ENCODE results near the gene DACT3.

DACT3 gene

GRCh38 chr19:46659151-46660007 lies 1.6 kb downstream of the DACT3 start:
- no peak overlapping the region for H3K27ac ChIP-seq (ENCODE audit: low read length, poor library complexity, severe bottlenecking)
- WGBS, result under 1% methylated on average over 18 of the region's 28 CpGs
- no peak overlapping the region for H2AK5ac ChIP-seq (ENCODE audit: low read length, severe bottlenecking)
- peak overlapping the region; percentile 21 to 79 for H3K4me3 ChIP-seq (ENCODE audit: insufficient read depth in 1 of 2, low read depth in 1 of 2, low read length in 2 of 2)
- peak overlapping the region; percentile 94 to 98 for H2BK12ac ChIP-seq (ENCODE audit: low read length in 2 of 2)
- H3K27me3 ChIP-seq (ENCODE audit: control insufficient read depth in 1 of 2, insufficient read depth in 1 of 2, low read length in 2 of 2), result peaks cover 0 to 26% of the 10 kb centered on the region in 2 experiments
- no peaks in the 10 kb centered on the region for H3K36me3 ChIP-seq (ENCODE audit: control insufficient read depth in 1 of 2, insufficient read depth in 2 of 2, low read depth in 1 of 2, low read length in 2 of 2)
- peak; percentile 61 for DNase-seq
- peak overlapping the region; percentile 74 for H3K9ac ChIP-seq (ENCODE audit: low read length)
- no peak overlapping the region for H2BK5ac ChIP-seq (ENCODE audit: low read depth, low read length, poor library complexity, severe bottlenecking)
- peak overlapping the region; percentile 89 to 96 for H3K4ac ChIP-seq (ENCODE audit: low read depth in 1 of 2, low read length in 2 of 2)
- H4K91ac ChIP-seq (ENCODE audit: low read length), result peak overlapping the region; percentile 88
- H2BK15ac ChIP-seq (ENCODE audit: low read depth, poor library complexity, severe bottlenecking), result peak overlapping the region; percentile 26
- peak overlapping the region; percentile 29 for H2BK120ac ChIP-seq (ENCODE audit: low read depth, low read length)
- no peaks in the 10 kb centered on the region for H3K9me3 ChIP-seq (ENCODE audit: control insufficient read depth, low read length)
- H3K4me2 ChIP-seq (ENCODE audit: low read length, poor library complexity, severe bottlenecking), result peak overlapping the region; percentile 93
- H3K23ac ChIP-seq (ENCODE audit: low read length in 2 of 2), result peak overlapping the region; percentile 36 to 52
- H3K4me1 ChIP-seq (ENCODE audit: control insufficient read depth, insufficient read depth, low read depth, low read length), result peaks cover 19% of the 10 kb centered on the region
- peak overlapping the region; percentile 36 for H2AFZ ChIP-seq (ENCODE audit: low read depth, low read length)
- H3K18ac ChIP-seq (ENCODE audit: low read depth in 1 of 2, low read length in 2 of 2), result peak overlapping the region; percentile 77 to 86
- peak overlapping the region; percentile 84 for H4K8ac ChIP-seq (ENCODE audit: low read length)
- no peaks in the 10 kb centered on the region for H3K79me1 ChIP-seq (replicated peaks; ENCODE audit: low read length, poor library complexity, severe bottlenecking)
- peak overlapping the region; percentile 65 to 79 for H3K14ac ChIP-seq (ENCODE audit: low read length in 2 of 2)

GRCh38 chr19:46656541-46656940 lies 4.4 kb downstream of the DACT3 start:
- Histone ChIP-seq H2BK120ac (ENCODE audit: low read depth, low read length) (no peak overlapping the region), H3K4me3 (ENCODE audit: insufficient read depth in 1 of 2, low read depth in 1 of 2, low read length in 2 of 2) (no peak overlapping the region), H3K18ac (ENCODE audit: low read depth in 1 of 2, low read length in 2 of 2) (no peak overlapping the region), H3K27ac (ENCODE audit: low read length, poor library complexity, severe bottlenecking) (no peak overlapping the region), H2BK12ac (ENCODE audit: low read length in 2 of 2) (no peak overlapping the region), H3K27me3 (ENCODE audit: control insufficient read depth in 1 of 2, insufficient read depth in 1 of 2, low read length in 2 of 2) (peaks cover 0 to 29% of the 10 kb centered on the region in 2 experiments), H2BK5ac (ENCODE audit: low read depth, low read length, poor library complexity, severe bottlenecking) (no peak overlapping the region), H2AK5ac (ENCODE audit: low read length, severe bottlenecking) (no peak overlapping the region), H3K79me1 (replicated peaks; ENCODE audit: low read length, poor library complexity, severe bottlenecking) (no peaks in the 10 kb centered on the region), H2BK15ac (ENCODE audit: low read depth, poor library complexity, severe bottlenecking) (no peak overlapping the region), H4K91ac (ENCODE audit: low read length) (no peak overlapping the region), H3K9me3 (ENCODE audit: control insufficient read depth, low read length) (no peaks in the 10 kb centered on the region), H4K8ac (ENCODE audit: low read length) (no peak overlapping the region), H3K36me3 (ENCODE audit: control insufficient read depth in 1 of 2, insufficient read depth in 2 of 2, low read depth in 1 of 2, low read length in 2 of 2) (no peaks in the 10 kb centered on the region), H3K14ac (ENCODE audit: low read length in 2 of 2) (no peak overlapping the region), H3K9ac (ENCODE audit: low read length) (no peak overlapping the region), H3K4me2 (ENCODE audit: low read length, poor library complexity, severe bottlenecking) (no peak overlapping the region), H3K4ac (ENCODE audit: low read depth in 1 of 2, low read length in 2 of 2) (no peak overlapping the region), H2AFZ (ENCODE audit: low read depth, low read length) (no peak overlapping the region), H3K4me1 (ENCODE audit: control insufficient read depth, insufficient read depth, low read depth, low read length) (peaks cover 17% of the 10 kb centered on the region), H3K23ac (ENCODE audit: low read length in 2 of 2) (no peak overlapping the region)
- 91% methylated on average over 4 of the region's 5 CpGs for WGBS
- no peak for DNase-seq

GRCh38 chr19:46654621-46655152 lies 6.3 kb downstream of the DACT3 start:
- Histone ChIP-seq H4K8ac (ENCODE audit: low read length) (peak overlapping the region; percentile 45), H4K91ac (ENCODE audit: low read length) (no peak overlapping the region), H2BK120ac (ENCODE audit: low read depth, low read length) (no peak overlapping the region), H3K79me1 (replicated peaks; ENCODE audit: low read length, poor library complexity, severe bottlenecking) (no peaks in the 10 kb centered on the region), H3K4ac (ENCODE audit: low read depth in 1 of 2, low read length in 2 of 2) (no peak overlapping the region), H2BK12ac (ENCODE audit: low read length in 2 of 2) (peak overlapping the region in 1 of 2 experiments; percentile 39), H3K27me3 (ENCODE audit: control insufficient read depth in 1 of 2, insufficient read depth in 1 of 2, low read length in 2 of 2) (peaks cover 0 to 20% of the 10 kb centered on the region in 2 experiments), H2BK5ac (ENCODE audit: low read depth, low read length, poor library complexity, severe bottlenecking) (no peak overlapping the region), H3K4me1 (ENCODE audit: control insufficient read depth, insufficient read depth, low read depth, low read length) (peaks cover 6% of the 10 kb centered on the region), H3K4me3 (ENCODE audit: insufficient read depth in 1 of 2, low read depth in 1 of 2, low read length in 2 of 2) (no peak overlapping the region), H2AFZ (ENCODE audit: low read depth, low read length) (no peak overlapping the region), H2AK5ac (ENCODE audit: low read length, severe bottlenecking) (no peak overlapping the region), H2BK15ac (ENCODE audit: low read depth, poor library complexity, severe bottlenecking) (no peak overlapping the region), H3K23ac (ENCODE audit: low read length in 2 of 2) (no peak overlapping the region), H3K9ac (ENCODE audit: low read length) (no peak overlapping the region), H3K36me3 (ENCODE audit: control insufficient read depth in 1 of 2, insufficient read depth in 2 of 2, low read depth in 1 of 2, low read length in 2 of 2) (no peaks in the 10 kb centered on the region), H3K18ac (ENCODE audit: low read depth in 1 of 2, low read length in 2 of 2) (no peak overlapping the region), H3K27ac (ENCODE audit: low read length, poor library complexity, severe bottlenecking) (no peak overlapping the region), H3K4me2 (ENCODE audit: low read length, poor library complexity, severe bottlenecking) (no peak overlapping the region), H3K9me3 (ENCODE audit: control insufficient read depth, low read length) (no peaks in the 10 kb centered on the region), H3K14ac (ENCODE audit: low read length in 2 of 2) (no peak overlapping the region)
- 32% methylated on average over 14 of the region's 16 CpGs for WGBS
- DNase-seq, result no peak

GRCh38 chr19:46650445-46650844 lies 10.5 kb downstream of the DACT3 start:
- Histone ChIP-seq H3K18ac (ENCODE audit: low read depth in 1 of 2, low read length in 2 of 2) (no peak overlapping the region), H3K27me3 (ENCODE audit: control insufficient read depth in 1 of 2, insufficient read depth in 1 of 2, low read length in 2 of 2) (peaks cover 0 to 15% of the 10 kb centered on the region in 2 experiments), H2AFZ (ENCODE audit: low read depth, low read length) (no peak overlapping the region), H3K9me3 (ENCODE audit: control insufficient read depth, low read length) (peaks cover 17% of the 10 kb centered on the region), H2BK15ac (ENCODE audit: low read depth, poor library complexity, severe bottlenecking) (no peak overlapping the region), H3K23ac (ENCODE audit: low read length in 2 of 2) (no peak overlapping the region), H3K36me3 (ENCODE audit: control insufficient read depth in 1 of 2, insufficient read depth in 2 of 2, low read depth in 1 of 2, low read length in 2 of 2) (peaks cover 4 to 7% of the 10 kb centered on the region in 2 experiments), H4K8ac (ENCODE audit: low read length) (no peak overlapping the region), H2AK5ac (ENCODE audit: low read length, severe bottlenecking) (no peak overlapping the region), H3K14ac (ENCODE audit: low read length in 2 of 2) (no peak overlapping the region), H2BK120ac (ENCODE audit: low read depth, low read length) (no peak overlapping the region), H3K4me1 (ENCODE audit: control insufficient read depth, insufficient read depth, low read depth, low read length) (no peaks in the 10 kb centered on the region), H3K9ac (ENCODE audit: low read length) (no peak overlapping the region), H3K4me3 (ENCODE audit: insufficient read depth in 1 of 2, low read depth in 1 of 2, low read length in 2 of 2) (no peak overlapping the region), H3K4ac (ENCODE audit: low read depth in 1 of 2, low read length in 2 of 2) (no peak overlapping the region), H3K79me1 (replicated peaks; ENCODE audit: low read length, poor library complexity, severe bottlenecking) (no peaks in the 10 kb centered on the region), H2BK12ac (ENCODE audit: low read length in 2 of 2) (no peak overlapping the region), H2BK5ac (ENCODE audit: low read depth, low read length, poor library complexity, severe bottlenecking) (no peak overlapping the region), H3K27ac (ENCODE audit: low read length, poor library complexity, severe bottlenecking) (no peak overlapping the region), H4K91ac (ENCODE audit: low read length) (no peak overlapping the region), H3K4me2 (ENCODE audit: low read length, poor library complexity, severe bottlenecking) (no peak overlapping the region)
- 84% methylated on average over 7 of the region's 7 CpGs for WGBS
- no peak for DNase-seq

All from mesenchymal stem cell (in vitro differentiated cells and primary cell).